Gastrocnemius medialis (tissue), 4 donors: Measurements from ENCODE around the gene NTRK1.

Experiments used
- CTCF ChIP-seq, 5 experiments: fragments of 450-650 bp in 3 of 5; fragments of 200-600 bp in 2 of 5; sonication (generic) in 2 of 5; IDR thresholded peaks in 4 of 5; conservative IDR thresholded peaks in 1 of 5; 1 replicate in 4 of 5; 2 replicates in 1 of 5; pipeline ENCODE4 v1.5.1; 2016 to 2019; ENCODE audit warnings: antibody characterized with exemption in 5 of 5, mild to moderate bottlenecking in 3 of 5, moderate library complexity in 3 of 5
- POLR2A ChIP-seq, 2 donors: fragments of 450-650 bp; IDR thresholded peaks; one replicate each; pipeline ENCODE4 v1.6.1; 2017; ENCODE audit warnings: antibody characterized with exemption in 2 of 2, mild to moderate bottlenecking in 2 of 2, moderate library complexity in 2 of 2

- TF ChIP-seq POLR2A (IDR thresholded peaks at IDR 0.05) (no peak), CTCF (IDR thresholded peaks at IDR 0.05 in 4 of 5, conservative IDR thresholded peaks at IDR 0.05 in 1 of 5) (no peak)
Observed at GRCh38 chr1:156812293-156812990, 48.2 kb upstream of the NTRK1 start.
